Neural progenitor cell (in vitro differentiated cells): Measurements from ENCODE around the gene LDLRAD4. TPM values are rescaled to one million over a fixed set of nuclear protein-coding genes. Genes with fewer than 3 reads are reported as not detected.

Source experiments
- DNase-seq: peaks from one replicate; pipeline ENCODE4 v3.0.0-alpha.2; 2016; ENCODE audit warnings: low spot score
- H2AFZ ChIP-seq: fragments of 200-600 bp; sonication (generic); replicated peaks from 2 replicates; pipeline ENCODE4 v1.6.1; 2016; ENCODE audit warnings: antibody characterized with exemption
- H3F3A ChIP-seq: fragments of 200-600 bp; sonication (generic); 2 replicates; pipeline ENCODE4 v1.6.1; 2016; ENCODE audit warnings: antibody characterized with exemption, low read depth
- H3K27ac ChIP-seq: fragments of 200-600 bp; sonication (generic); 2 replicates; pipeline ENCODE4 v1.5.1; 2016; ENCODE audit warnings: mild to moderate bottlenecking
- H3K27me3 ChIP-seq: fragments of 200-600 bp; sonication (generic); 2 replicates; pipeline ENCODE4 v1.6.1; 2016; ENCODE audit warnings: mild to moderate bottlenecking, moderate library complexity
- H3K36me3 ChIP-seq: fragments of 200-600 bp; sonication (generic); 2 replicates; pipeline ENCODE4 v1.5.1; 2016
- H3K4me1 ChIP-seq: fragments of 200-600 bp; sonication (generic); 2 replicates; pipeline ENCODE4 v1.6.1; 2016; ENCODE audit warnings: mixed run types
- H3K4me2 ChIP-seq: fragments of 200-600 bp; sonication (generic); 2 replicates; pipeline ENCODE4 v1.6.1; 2016
- H3K4me3 ChIP-seq: fragments of 200-600 bp; sonication (generic); 2 replicates; pipeline ENCODE4 v1.5.1; 2016
- H3K79me2 ChIP-seq: fragments of 200-600 bp; sonication (generic); 2 replicates; pipeline ENCODE4 v1.6.1; 2016; ENCODE audit warnings: low read depth
- H3K9ac ChIP-seq: fragments of 200-600 bp; sonication (generic); 2 replicates; pipeline ENCODE4 v1.6.1; 2016
- H3K9me3 ChIP-seq: fragments of 200-600 bp; sonication (generic); 2 replicates; pipeline ENCODE4 v1.5.1; 2016; ENCODE audit warnings: low read depth
- H4K20me1 ChIP-seq: fragments of 200-600 bp; sonication (generic); 2 replicates; pipeline ENCODE4 v1.6.1; 2016; ENCODE audit warnings: low read depth
- H3K27ac Mint-ChIP-seq: 3 replicates; pipeline ENCODE4 v1.8.0; 2021; ENCODE audit warnings: mixed read lengths
- H3K27me3 Mint-ChIP-seq: 2 replicates; pipeline ENCODE4 v1.8.0; 2022; ENCODE audit warnings: low read depth, mild to moderate bottlenecking, inconsistent platforms, moderate library complexity, mixed read lengths; ENCODE audit not compliant: insufficient read depth
- H3K36me3 Mint-ChIP-seq: 3 replicates; pipeline ENCODE4 v1.8.0; 2021; ENCODE audit warnings: mixed read lengths
- H3K4me1 Mint-ChIP-seq: 3 replicates; pipeline ENCODE4 v1.8.0; 2021; ENCODE audit warnings: mixed read lengths
- H3K4me3 Mint-ChIP-seq: 3 replicates; pipeline ENCODE4 v1.8.0; 2021; ENCODE audit warnings: mild to moderate bottlenecking, moderate library complexity, mixed read lengths
- H3K9me3 Mint-ChIP-seq: 3 replicates; pipeline ENCODE4 v1.8.0; 2020; ENCODE audit warnings: mixed read lengths
- EZH2 ChIP-seq: fragments of 200-600 bp; sonication (generic); IDR thresholded peaks from 2 replicates; pipeline ENCODE4 v1.6.1; 2017; ENCODE audit warnings: antibody characterized with exemption, mild to moderate bottlenecking, moderate library complexity
- EZH2phosphoT487 ChIP-seq: fragments of 200-600 bp; sonication (generic); IDR thresholded peaks from 2 replicates; pipeline ENCODE4 v1.6.1; 2017; ENCODE audit warnings: antibody characterized with exemption
- total RNA-seq: library from RNA; depleted of rRNA; stranded (reverse); fragments of >200 nt; gene quantifications from 2 replicates; pipeline ENCODE4 v1.2.3, GENCODE V29; 2015; ENCODE audit warnings: low replicate concordance
- TF ChIP-seq, protein P1 (sequence below): fragments of 200-600 bp; sonication (generic); IDR thresholded peaks from 2 replicates; pipeline ENCODE4 v1.5.1; 2017; ENCODE audit warnings: antibody characterized with exemption, mild to moderate bottlenecking

LDLRAD4 gene
- total RNA-seq, 1 donor from 2014 or later, result 0.65 TPM

DNA sequence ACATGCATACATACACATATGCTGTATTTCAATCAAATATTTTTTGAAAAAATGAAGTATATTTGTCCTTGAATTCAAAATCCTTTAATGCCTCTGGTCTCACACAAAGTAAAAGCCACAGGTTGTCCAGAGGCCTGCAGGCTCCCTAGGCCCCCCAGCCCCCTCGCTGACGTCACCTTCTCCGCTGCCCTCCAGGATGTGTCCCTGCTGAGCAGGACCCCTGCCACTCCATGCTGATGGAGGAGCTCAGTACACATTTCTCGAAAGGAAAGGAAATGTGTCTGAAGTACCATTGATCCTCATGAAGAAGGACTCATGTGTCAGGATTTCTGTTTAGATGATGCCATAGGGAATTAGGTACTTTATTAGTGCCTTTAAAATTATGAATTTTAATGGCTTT, 212.1 kb downstream of the LDLRAD4 start:
- no peaks in the 10 kb centered on the region for H3K79me2 ChIP-seq
- H4K20me1 ChIP-seq, result no peaks in the 10 kb centered on the region
- no peaks in the 10 kb centered on the region for H3K36me3 Mint-ChIP-seq
- H3K27me3 ChIP-seq, result no peaks in the 10 kb centered on the region
- no peak for TF ChIP-seq EZH2
- TF ChIP-seq EZH2phosphoT487, result no peak
- TF ChIP-seq, protein P1, sequence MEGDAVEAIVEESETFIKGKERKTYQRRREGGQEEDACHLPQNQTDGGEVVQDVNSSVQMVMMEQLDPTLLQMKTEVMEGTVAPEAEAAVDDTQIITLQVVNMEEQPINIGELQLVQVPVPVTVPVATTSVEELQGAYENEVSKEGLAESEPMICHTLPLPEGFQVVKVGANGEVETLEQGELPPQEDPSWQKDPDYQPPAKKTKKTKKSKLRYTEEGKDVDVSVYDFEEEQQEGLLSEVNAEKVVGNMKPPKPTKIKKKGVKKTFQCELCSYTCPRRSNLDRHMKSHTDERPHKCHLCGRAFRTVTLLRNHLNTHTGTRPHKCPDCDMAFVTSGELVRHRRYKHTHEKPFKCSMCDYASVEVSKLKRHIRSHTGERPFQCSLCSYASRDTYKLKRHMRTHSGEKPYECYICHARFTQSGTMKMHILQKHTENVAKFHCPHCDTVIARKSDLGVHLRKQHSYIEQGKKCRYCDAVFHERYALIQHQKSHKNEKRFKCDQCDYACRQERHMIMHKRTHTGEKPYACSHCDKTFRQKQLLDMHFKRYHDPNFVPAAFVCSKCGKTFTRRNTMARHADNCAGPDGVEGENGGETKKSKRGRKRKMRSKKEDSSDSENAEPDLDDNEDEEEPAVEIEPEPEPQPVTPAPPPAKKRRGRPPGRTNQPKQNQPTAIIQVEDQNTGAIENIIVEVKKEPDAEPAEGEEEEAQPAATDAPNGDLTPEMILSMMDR, result no peak
- H3K27me3 Mint-ChIP-seq, result no peaks in the 10 kb centered on the region
- DNase-seq, result no peak
- H3K4me3 ChIP-seq, result no peak overlapping the region
- no peaks in the 10 kb centered on the region for H3K36me3 ChIP-seq
- no peak overlapping the region for H2AFZ ChIP-seq
- no peaks in the 10 kb centered on the region for H3K9me3 Mint-ChIP-seq
- H3K9me3 ChIP-seq, result no peaks in the 10 kb centered on the region
- no peak overlapping the region for H3K9ac ChIP-seq
- no peaks in the 10 kb centered on the region for H3K4me1 ChIP-seq
- H3K4me2 ChIP-seq, result no peak overlapping the region
- H3K27ac Mint-ChIP-seq, result no peak overlapping the region
- peaks cover 11% of the 10 kb centered on the region for H3K4me1 Mint-ChIP-seq
- no peak overlapping the region for H3K27ac ChIP-seq
- H3F3A ChIP-seq, result no peaks in the 10 kb centered on the region
- no peak overlapping the region for H3K4me3 Mint-ChIP-seq

DNA sequence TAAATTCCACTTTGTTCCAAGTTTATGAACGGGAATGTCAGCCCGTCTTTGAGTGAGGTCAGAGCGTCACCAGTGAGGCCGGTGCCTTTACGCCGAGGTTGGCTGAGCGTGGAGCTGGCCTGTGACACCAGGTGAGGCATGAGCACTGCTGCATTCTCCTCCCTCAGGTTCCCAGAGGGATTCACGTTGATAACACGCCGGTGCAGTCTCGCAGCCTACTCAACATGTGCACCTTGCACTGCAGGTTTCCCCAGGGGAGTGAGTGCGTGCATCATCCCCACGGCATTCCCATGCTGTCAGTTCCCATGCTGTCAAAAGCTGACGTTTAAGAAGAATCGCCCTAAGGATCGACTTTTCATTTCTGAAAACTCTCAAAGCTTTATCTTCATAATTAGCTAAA, 213.3 kb downstream of the LDLRAD4 start:
- Mint-ChIP-seq H3K4me1 (peaks cover 11% of the 10 kb centered on the region), H3K4me3 (no peak overlapping the region), H3K9me3 (no peaks in the 10 kb centered on the region), H3K27ac (no peak overlapping the region), H3K36me3 (no peaks in the 10 kb centered on the region), H3K27me3 (no peaks in the 10 kb centered on the region)
- H3K4me1 ChIP-seq, result no peaks in the 10 kb centered on the region
- no peak for DNase-seq
- no peak overlapping the region for H3K4me3 ChIP-seq
- H2AFZ ChIP-seq, result no peak overlapping the region
- no peaks in the 10 kb centered on the region for H3K79me2 ChIP-seq
- no peaks in the 10 kb centered on the region for H3K9me3 ChIP-seq
- H4K20me1 ChIP-seq, result no peaks in the 10 kb centered on the region
- no peaks in the 10 kb centered on the region for H3K27me3 ChIP-seq
- TF ChIP-seq, protein P1, result no peak
- TF ChIP-seq EZH2phosphoT487, result no peak
- no peak for TF ChIP-seq EZH2
- no peak overlapping the region for H3K27ac ChIP-seq
- no peaks in the 10 kb centered on the region for H3F3A ChIP-seq
- no peak overlapping the region for H3K9ac ChIP-seq
- no peak overlapping the region for H3K4me2 ChIP-seq
- no peaks in the 10 kb centered on the region for H3K36me3 ChIP-seq

DNA sequence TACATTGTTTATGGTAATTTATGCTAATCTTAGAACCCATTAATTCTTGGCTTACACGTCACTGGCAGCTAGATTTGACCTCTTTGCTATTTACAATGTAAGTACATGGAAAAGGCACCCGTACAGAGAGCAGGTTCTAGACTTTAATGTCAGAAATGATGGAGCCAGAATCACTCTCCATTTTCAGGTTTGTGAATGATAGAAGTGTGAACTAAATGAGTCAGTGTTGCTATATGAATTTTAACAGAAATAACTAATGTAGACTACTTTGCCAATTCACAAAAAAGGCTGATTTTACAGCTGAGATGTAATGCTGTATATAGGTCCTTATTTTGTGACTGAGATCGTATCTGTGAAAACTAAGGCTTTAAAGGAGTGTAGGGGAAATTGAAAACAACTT, 214.6 kb downstream of the LDLRAD4 start:
- no peaks in the 10 kb centered on the region for H3F3A ChIP-seq
- H3K4me1 ChIP-seq, result no peaks in the 10 kb centered on the region
- H3K9ac ChIP-seq, result no peak overlapping the region
- no peaks in the 10 kb centered on the region for H3K9me3 ChIP-seq
- H3K27me3 Mint-ChIP-seq, result no peaks in the 10 kb centered on the region
- no peak for DNase-seq
- no peaks in the 10 kb centered on the region for H3K36me3 Mint-ChIP-seq
- H2AFZ ChIP-seq, result no peak overlapping the region
- no peak overlapping the region for H3K4me2 ChIP-seq
- no peaks in the 10 kb centered on the region for H3K9me3 Mint-ChIP-seq
- no peak overlapping the region for H3K4me3 Mint-ChIP-seq
- no peaks in the 10 kb centered on the region for H3K36me3 ChIP-seq
- H3K27ac Mint-ChIP-seq, result no peak overlapping the region
- no peaks in the 10 kb centered on the region for H3K27me3 ChIP-seq
- H3K4me1 Mint-ChIP-seq, result peaks cover 19% of the 10 kb centered on the region
- H3K4me3 ChIP-seq, result no peak overlapping the region
- no peak overlapping the region for H3K27ac ChIP-seq
- no peaks in the 10 kb centered on the region for H3K79me2 ChIP-seq
- TF ChIP-seq EZH2phosphoT487 (no peak), EZH2 (no peak)
- TF ChIP-seq, protein P1, result no peak
- H4K20me1 ChIP-seq, result no peaks in the 10 kb centered on the region
